Keratinocyte (primary cell): ENCODE data around the gene GARRE1. TPM values are rescaled to one million over a fixed set of nuclear protein-coding genes. Genes with fewer than 3 reads are reported as not detected.

Experiments
- DNase-seq: peaks from one replicate; pipeline ENCODE4 v3.0.0-alpha.2; 2011; ENCODE audit warnings: low read depth, missing footprints, low spot score
- FAIRE-seq: peaks from 2 replicates; lab custom pipeline; 2011; peaks lifted over from hg19 to GRCh38; lab: Jason Lieb, UNC
- H2AFZ ChIP-seq: 2 replicates; pipeline ENCODE4 v1.6.0; 2012; ENCODE audit warnings: low read length, control low read depth, inconsistent platforms; ENCODE audit not compliant: control insufficient read depth
- H3K27ac ChIP-seq: 2 replicates; pipeline ENCODE4 v1.5.1; 2011; ENCODE audit warnings: low read length; ENCODE audit not compliant: control insufficient read depth, insufficient read depth
- H3K27me3 ChIP-seq: 3 replicates; pipeline ENCODE4 v1.6.0; 2011; ENCODE audit warnings: low read length; ENCODE audit not compliant: control insufficient read depth, insufficient read depth; ENCODE audit errors: extremely low read depth
- H3K36me3 ChIP-seq, 2 experiments: 2 replicates in 1 of 2; 3 replicates in 1 of 2; pipeline ENCODE4 v1.5.1; 2011; ENCODE audit warnings: low read length in 2 of 2, mild to moderate bottlenecking in 1 of 2; ENCODE audit not compliant: control insufficient read depth in 2 of 2, insufficient read depth in 2 of 2; ENCODE audit errors: extremely low read depth in 1 of 2
- H3K4me1 ChIP-seq: 3 replicates; pipeline ENCODE4 v1.5.1; 2011; ENCODE audit warnings: low read length; ENCODE audit not compliant: control insufficient read depth, insufficient read depth; ENCODE audit errors: extremely low read depth
- H3K4me2 ChIP-seq: 3 replicates; pipeline ENCODE4 v1.6.0; 2011; ENCODE audit warnings: low read depth, low read length; ENCODE audit not compliant: control insufficient read depth, insufficient read depth; ENCODE audit errors: extremely low read depth
- H3K4me3 ChIP-seq, 3 experiments: fragments of 200-600 bp in 1 of 3; sonication (generic) in 1 of 3; 2 replicates in 2 of 3; 3 replicates in 1 of 3; pipeline ENCODE4 v1.5.1; 2011 to 2016; ENCODE audit warnings: low read length in 3 of 3, mild to moderate bottlenecking in 3 of 3, control low read depth in 2 of 3, inconsistent platforms in 1 of 3, low read depth in 1 of 3, mixed read lengths in 1 of 3, mixed run types in 1 of 3, moderate library complexity in 1 of 3; ENCODE audit not compliant: control insufficient read depth in 2 of 3, insufficient read depth in 2 of 3; ENCODE audit errors: extremely low read depth in 1 of 3
- H3K79me2 ChIP-seq: 2 replicates; pipeline ENCODE4 v1.6.0; 2012; ENCODE audit warnings: low read length; ENCODE audit not compliant: control insufficient read depth, insufficient read depth
- H3K9ac ChIP-seq: 3 replicates; pipeline ENCODE4 v1.6.0; 2011; ENCODE audit warnings: low read length; ENCODE audit not compliant: control insufficient read depth, insufficient read depth; ENCODE audit errors: extremely low read depth
- H3K9me1 ChIP-seq: 3 replicates; pipeline ENCODE4 v1.6.0; 2011; ENCODE audit warnings: low read length; ENCODE audit not compliant: control insufficient read depth, insufficient read depth; ENCODE audit errors: extremely low read depth
- H3K9me3 ChIP-seq: 2 replicates; pipeline ENCODE4 v1.5.1; 2012; ENCODE audit warnings: low read depth, low read length; ENCODE audit not compliant: control insufficient read depth
- H4K20me1 ChIP-seq: 3 replicates; pipeline ENCODE4 v1.6.0; 2011; ENCODE audit warnings: low read length; ENCODE audit not compliant: control insufficient read depth, insufficient read depth; ENCODE audit errors: extremely low read depth
- EZH2 ChIP-seq: IDR thresholded peaks from one replicate; pipeline ENCODE4 v1.6.1; 2012; ENCODE audit warnings: inconsistent platforms, mild to moderate bottlenecking, low read length, moderate library complexity
- dilution Hi-C: fragments of 300-500 bp; cut with MboI; formaldehyde crosslinking; loops from one replicate; pipeline ENCODE4 v1.7.0; 2020; ENCODE audit warnings: low sequenced_read_pairs; ENCODE audit not compliant: extremely low pct_ligation_motif_present
- polyA plus RNA-seq, 5 experiments: library from polyadenylated mRNA; depleted of rRNA in 3 of 5; stranded (reverse) in 3 of 5; stranded (forward) in 1 of 5; unstranded in 1 of 5; fragments of >200 nt; gene quantifications; 1 replicate in 1 of 5; 2 replicates in 3 of 5; 3 replicates in 1 of 5; pipeline versions ENCODE4 v1.2.1 to v1.2.3, GENCODE V29; 2011 to 2012; ENCODE audit warnings: missing spikeins in 2 of 5, low read depth in 1 of 5, low replicate concordance in 1 of 5
- TF ChIP-seq, protein P1 (sequence below), 3 experiments: IDR thresholded peaks in 1 of 3; conservative IDR thresholded peaks in 1 of 3; optimal IDR thresholded peaks in 1 of 3; 2 replicates in 2 of 3; 3 replicates in 1 of 3; pipeline versions ENCODE3 to v1.5.1; 2011; ENCODE audit warnings: low read length in 3 of 3, mild to moderate bottlenecking in 3 of 3, moderate library complexity in 2 of 3, control low read depth in 1 of 3, inconsistent platforms in 1 of 3; ENCODE audit not compliant: insufficient read depth in 2 of 3; ENCODE audit errors: extremely low read depth in 1 of 3

The GARRE1 gene
- polyA plus RNA-seq, 1 donor (not counting 4 experiments of a cell fraction or from before 2014, with no cell fraction given): 5.7 TPM

DNA sequence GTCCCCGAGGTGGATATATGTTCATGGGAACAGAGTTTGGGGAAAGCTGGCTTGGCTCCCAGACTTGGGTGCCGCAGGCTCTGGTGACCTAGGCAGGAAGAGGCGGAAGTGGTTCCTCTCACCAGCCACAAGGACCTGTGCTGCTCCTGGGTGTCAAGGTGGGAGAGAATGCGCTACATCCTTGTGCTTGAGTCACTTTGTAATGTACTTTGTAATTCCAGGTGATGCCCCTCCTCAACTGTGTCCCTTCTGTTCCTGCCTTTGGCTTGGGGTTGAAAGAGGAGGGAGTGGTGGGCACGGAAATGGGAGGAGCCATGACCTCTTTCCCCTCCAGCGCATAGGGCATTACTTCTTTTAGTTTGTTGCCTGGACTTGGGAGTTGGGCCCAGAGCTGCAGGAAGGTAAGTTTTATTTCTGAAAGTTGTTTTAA is 10.9 kb downstream of the GARRE1 start:
- TF ChIP-seq EZH2: no peak
- TF ChIP-seq, protein P1, sequence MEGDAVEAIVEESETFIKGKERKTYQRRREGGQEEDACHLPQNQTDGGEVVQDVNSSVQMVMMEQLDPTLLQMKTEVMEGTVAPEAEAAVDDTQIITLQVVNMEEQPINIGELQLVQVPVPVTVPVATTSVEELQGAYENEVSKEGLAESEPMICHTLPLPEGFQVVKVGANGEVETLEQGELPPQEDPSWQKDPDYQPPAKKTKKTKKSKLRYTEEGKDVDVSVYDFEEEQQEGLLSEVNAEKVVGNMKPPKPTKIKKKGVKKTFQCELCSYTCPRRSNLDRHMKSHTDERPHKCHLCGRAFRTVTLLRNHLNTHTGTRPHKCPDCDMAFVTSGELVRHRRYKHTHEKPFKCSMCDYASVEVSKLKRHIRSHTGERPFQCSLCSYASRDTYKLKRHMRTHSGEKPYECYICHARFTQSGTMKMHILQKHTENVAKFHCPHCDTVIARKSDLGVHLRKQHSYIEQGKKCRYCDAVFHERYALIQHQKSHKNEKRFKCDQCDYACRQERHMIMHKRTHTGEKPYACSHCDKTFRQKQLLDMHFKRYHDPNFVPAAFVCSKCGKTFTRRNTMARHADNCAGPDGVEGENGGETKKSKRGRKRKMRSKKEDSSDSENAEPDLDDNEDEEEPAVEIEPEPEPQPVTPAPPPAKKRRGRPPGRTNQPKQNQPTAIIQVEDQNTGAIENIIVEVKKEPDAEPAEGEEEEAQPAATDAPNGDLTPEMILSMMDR (optimal IDR thresholded peaks at IDR 0.05 in 1 of 3, IDR thresholded peaks at IDR 0.05 in 1 of 3, conservative IDR thresholded peaks at IDR 0.05 in 1 of 3; ENCODE audit: extremely low read depth in 1 of 3, insufficient read depth in 2 of 3, low read length in 3 of 3): no peak
- H3K9me1 ChIP-seq: peaks cover 3% of the 10 kb centered on the region
- H3K9ac ChIP-seq: no peak overlapping the region
- DNase-seq: peak; percentile 87
- H4K20me1 ChIP-seq: peaks cover 2% of the 10 kb centered on the region
- dilution Hi-C loops: no loop called here
- H3K36me3 ChIP-seq: peaks cover 0 to 8% of the 10 kb centered on the region in 2 experiments
- H3K4me1 ChIP-seq: peaks cover 32% of the 10 kb centered on the region
- FAIRE-seq: peak; percentile 97
- peak overlapping the region; percentile 33 for H3K27ac ChIP-seq
- H3K4me2 ChIP-seq: peak overlapping the region; percentile 65
- H3K4me3 ChIP-seq: peak overlapping the region in 1 of 3 experiments; percentile 22
- H2AFZ ChIP-seq: no peak overlapping the region
- H3K79me2 ChIP-seq: peaks cover 24% of the 10 kb centered on the region
- H3K9me3 ChIP-seq: no peaks in the 10 kb centered on the region
- no peaks in the 10 kb centered on the region for H3K27me3 ChIP-seq

DNA sequence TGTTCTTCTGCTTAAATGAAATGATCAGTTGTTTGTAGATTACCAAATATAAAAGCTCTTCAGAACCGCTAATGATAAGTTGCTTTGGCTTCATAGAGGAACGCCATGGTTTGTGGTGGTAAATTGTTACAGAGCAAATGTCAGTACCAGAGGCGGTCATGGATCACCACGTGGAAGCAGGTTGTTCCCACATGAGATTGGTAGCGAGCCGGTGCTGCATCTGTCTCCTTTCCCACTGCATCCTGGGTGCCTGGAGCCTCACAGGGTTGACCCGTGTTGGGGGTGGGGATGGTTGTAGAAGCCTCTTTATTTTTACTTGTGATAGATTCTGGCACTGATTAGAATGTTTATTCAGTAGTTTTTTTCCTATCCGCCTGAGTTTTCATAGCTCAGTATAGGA is 14.7 kb downstream of the GARRE1 start:
- Histone ChIP-seq H3K9me1 (peaks cover 3% of the 10 kb centered on the region), H3K27me3 (no peaks in the 10 kb centered on the region), H4K20me1 (no peaks in the 10 kb centered on the region), H3K4me1 (peaks cover 34% of the 10 kb centered on the region), H3K9ac (no peak overlapping the region), H3K27ac (no peak overlapping the region), H3K4me3 (no peak overlapping the region), H2AFZ (no peak overlapping the region), H3K36me3 (peaks cover 2 to 8% of the 10 kb centered on the region in 2 experiments), H3K9me3 (no peaks in the 10 kb centered on the region), H3K4me2 (no peak overlapping the region), H3K79me2 (peaks cover 39% of the 10 kb centered on the region)
- FAIRE-seq (no peak), DNase-seq (no peak)
- TF ChIP-seq, protein P1 (optimal IDR thresholded peaks at IDR 0.05 in 1 of 3, IDR thresholded peaks at IDR 0.05 in 1 of 3, conservative IDR thresholded peaks at IDR 0.05 in 1 of 3; ENCODE audit: extremely low read depth in 1 of 3, insufficient read depth in 2 of 3, low read length in 3 of 3): no peak
- TF ChIP-seq EZH2: no peak
- dilution Hi-C loops: no loop called here
